Stimulated activated CD4-positive, alpha-beta T cell treated with anti-CD3 and anti-CD28 coated beads, TNF-alpha, amount 100 ng/mL, for 4 hours (primary cell): Measurements from ENCODE around the gene SHROOM1.
A peak's percentile ranks its signal among the peaks of the same experiment; 100 is the strongest.

ENCODE experiments used
- DNase-seq, 3 experiments: peaks; one replicate each; pipeline ENCODE4 v3.0.0-alpha.2; 2020; ENCODE audit warnings: low read depth in 3 of 3

SHROOM1 gene

DNA sequence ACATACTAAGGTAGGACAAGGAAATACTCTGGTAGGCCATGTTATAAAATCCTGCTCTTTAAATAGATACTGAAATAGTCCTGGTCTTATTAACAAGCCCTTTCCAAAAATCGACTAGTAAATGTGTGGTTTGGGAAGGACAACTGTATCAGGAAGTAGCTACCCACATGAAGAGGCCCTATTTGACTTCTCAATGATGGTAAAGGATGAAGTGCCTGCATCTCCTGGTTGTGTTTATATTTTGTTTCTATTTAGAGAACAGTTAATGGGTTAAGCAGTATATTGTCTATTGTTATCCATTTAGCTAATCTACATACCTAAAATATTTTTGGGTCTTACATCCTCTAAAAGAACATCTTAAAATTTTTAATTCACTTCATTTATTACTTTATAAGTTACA lies 23.3 kb upstream of the SHROOM1 start:
- DNase-seq: no peak

DNA sequence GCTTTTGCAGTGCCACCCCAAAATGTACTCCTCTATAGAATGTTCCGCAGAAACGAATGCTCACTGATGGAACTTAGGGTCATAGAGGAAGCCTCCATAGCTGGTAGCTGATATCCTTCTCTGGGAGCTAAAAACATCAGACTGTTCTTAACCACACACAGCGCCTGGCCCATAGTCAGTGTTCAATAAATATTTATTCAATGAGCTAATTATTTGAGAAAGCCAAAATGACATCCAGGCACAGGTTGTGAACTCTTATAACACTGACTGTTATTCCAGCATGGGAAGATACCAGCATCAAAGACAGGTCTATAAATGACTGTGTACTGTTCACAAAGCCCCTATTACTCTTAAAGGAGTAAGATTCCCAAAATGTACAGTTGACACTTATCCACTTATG lies 22.9 kb upstream of the SHROOM1 start:
- no peak for DNase-seq

DNA sequence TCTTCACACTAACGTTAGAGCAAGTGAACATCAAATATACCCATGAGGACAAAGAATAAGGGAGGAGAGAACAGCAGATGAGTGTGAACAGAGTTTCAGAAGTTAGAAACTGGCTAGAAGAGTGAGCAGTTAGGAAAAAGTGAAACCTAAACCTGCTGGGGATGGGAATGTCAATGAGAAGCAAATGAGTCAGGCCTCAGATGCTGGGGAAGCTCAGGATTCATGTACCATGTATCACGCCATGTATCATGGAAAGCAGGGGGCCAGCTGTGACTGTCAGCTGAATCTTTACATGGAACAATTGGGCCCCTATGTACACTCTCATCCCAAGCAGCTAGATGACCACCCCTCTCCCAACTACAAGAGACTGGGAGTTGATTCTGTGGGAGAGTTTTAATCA lies 19.6 kb upstream of the SHROOM1 start:
- no peak for DNase-seq

DNA sequence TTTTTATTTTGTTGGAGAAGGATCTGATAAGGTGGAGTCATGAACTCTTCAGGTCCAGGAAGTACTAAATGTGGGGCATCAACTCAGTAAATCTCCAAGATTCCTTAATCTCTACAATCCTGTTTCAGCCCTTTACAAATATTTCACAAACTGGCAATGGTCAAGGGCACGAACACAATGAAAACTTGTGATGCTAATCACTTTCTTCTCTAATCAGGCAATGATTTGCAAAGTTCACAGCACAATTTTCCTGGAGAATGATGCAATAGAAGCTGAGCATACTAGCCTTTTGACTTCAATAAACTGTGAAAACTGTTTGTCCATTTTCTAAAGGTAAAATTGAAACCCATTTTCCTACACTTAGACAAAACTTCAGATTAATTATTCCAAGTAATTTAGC lies 18.9 kb upstream of the SHROOM1 start:
- no peak for DNase-seq

DNA sequence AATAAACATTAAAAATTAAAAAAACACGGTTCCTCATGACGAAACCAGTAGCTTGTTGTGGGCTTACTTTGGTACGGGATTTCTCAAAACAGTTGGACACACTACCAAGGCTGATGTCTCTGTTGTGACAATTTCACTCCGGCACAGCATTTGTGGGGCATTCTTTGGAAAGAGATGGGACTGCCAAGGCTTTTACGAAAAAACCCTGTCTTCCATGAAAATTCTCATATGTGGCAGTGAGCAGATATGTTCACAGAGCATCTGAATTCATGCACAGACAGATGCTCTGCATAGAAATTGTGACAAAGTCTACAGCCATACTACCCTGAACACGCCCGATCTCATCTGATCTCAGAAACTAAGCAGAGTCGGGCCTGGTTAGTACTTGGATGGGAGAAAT lies 17.8 kb upstream of the SHROOM1 start:
- DNase-seq: no peak

DNA sequence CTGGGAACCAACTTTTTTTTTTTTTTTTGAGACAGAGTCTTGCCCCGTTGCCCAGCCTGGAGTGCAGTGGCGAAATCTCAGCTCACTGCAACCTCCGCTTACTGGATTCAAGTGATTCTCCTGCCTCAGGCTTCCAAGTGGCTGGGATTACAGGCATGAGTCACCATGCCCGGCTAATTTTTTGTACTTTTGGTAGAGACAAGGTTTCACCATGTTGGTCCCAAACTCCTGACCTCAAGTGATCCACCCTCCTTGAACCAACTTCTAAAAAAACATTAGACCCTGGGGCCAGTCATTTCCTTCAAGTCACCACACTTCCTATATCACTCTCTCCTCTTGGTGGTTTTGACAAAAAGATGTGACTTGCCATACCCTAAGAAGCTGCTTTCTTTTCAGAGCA lies 10.9 kb upstream of the SHROOM1 start:
- no peak for DNase-seq

DNA sequence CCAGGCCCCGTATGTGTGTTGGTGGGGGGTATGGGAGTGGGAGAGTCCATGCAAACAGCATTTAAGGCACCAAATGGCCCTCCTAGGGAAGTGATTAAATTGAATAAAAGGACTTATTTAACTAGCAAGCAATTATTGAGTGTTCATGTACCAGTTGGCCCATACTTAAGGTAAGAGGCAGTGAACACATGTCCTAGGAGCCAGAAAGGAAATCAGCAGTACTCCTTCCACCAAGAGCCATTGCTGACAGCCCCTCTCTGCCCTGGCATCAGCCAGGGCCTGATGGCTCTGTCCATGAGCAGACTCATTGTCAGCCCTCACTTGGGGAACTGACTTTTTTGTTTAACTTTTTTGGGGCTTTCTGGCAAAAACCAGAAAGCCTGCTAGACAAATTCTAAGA lies 10.4 kb upstream of the SHROOM1 start:
- no peak for DNase-seq

DNA sequence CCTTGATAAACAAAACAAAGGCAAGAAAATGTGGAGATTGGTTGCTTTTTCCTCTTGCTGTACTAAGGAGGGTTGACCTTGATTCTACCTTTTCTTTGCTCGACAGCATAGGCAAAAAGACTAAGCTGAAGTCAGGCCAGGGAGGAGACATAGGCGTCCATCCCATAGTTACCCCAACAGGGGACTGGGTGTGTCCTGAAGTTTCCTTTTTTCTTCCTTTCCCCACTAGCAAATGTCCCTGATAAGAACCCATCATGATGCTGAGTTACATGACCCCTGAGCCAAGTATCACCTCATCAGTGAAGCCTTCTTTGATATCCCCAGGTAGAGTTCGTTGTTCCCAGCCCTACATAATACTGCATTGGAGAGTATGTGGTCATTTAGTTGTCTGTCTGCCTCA lies 9.9 kb upstream of the SHROOM1 start:
- DNase-seq: no peak

DNA sequence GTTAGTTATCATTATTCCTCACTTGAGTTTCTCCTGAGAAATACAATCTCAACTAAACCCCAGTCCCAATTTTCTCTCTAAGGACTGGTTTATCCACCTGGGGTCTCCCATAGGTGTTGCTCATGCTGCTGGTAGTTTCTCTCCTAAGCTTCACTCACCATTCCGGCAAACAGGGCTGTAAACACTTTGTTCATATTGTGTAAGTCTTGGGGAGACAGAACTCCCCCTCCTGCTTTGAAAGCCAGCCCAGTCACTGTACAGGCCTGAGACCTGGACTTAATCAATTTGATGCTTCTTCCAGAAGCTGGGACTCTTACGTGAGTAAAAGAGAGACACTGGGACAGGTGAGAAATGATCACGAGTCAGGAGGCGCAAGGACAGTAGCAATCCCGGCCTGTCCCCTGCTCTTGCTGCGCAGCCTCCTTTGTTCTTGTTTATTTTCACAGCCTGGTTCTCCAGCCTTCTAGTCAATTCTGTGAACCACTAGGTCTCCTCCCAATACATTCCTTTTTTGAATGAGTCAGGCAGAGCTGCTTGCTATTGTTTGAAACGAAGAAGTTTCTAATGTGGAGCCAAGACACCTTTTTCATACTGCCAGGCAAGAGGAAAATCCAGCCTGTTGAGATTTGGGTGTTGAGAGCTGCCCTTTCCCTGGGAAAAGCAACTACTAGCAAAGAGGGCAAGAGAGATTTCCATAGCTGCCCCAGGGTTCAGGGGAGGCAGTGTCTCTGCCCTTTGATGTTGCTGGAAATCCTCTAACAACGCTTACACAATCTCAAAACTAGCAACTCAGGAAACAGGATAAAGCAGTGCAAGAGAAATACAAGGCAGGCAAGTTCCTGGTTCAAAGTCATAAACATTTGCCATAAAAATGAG lies 9.2 kb upstream of the SHROOM1 start:
- no peak for DNase-seq

DNA sequence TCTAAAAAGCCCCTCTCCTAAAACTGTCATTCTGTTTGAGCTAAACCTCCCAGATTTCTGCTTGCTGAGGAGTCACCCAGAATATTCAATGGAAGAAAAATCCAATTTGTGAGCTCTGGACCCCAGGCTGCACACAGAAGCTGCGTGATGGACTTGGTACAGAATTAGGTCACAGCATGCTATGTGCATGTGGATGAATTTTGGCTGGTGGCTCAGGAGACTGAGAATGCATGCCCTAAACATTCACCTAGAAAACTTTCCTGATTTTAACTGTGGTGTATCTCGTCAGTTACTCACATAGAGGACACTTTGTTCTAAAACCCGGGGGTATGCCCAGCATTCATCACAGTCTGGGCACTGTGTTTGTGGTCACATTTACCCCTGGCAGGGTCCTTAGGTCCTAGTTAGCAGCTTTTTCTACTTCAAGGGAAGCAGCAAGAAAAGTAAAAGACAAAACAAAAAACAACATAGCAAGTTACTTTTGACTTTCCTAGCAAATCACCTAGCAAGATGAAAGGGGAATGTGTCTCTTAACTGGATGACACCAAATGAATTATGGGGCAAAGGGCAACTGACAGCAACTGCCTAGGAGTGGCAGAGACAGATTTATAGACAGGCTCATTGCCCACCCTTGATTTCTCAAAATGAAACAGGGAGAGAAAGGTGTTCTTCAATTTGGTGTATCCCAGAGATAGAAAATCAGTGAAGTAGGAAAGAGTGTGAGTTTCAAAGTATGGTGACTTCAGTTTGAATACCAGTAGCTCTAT lies 8.3 kb upstream of the SHROOM1 start:
- no peak for DNase-seq

DNA sequence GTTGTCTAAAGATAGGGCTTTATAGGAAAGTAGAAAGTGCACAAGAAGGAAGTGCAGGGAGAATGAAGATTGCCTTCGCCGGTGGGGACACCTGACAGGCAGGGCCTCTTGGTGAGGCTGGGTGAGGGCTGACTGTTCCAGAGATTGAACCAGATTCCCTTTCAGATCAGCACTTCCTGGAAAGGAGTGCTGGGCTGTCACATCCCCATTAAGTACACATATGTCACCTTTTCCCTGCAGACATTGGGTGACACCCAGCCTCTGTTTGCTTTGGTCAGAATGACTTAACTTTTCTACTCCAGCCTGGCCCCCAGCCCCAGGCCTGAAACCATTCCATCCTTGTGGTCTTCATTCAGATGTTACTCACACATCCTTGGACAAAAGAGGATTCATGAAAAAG lies 7.4 kb upstream of the SHROOM1 start:
- no peak for DNase-seq

DNA sequence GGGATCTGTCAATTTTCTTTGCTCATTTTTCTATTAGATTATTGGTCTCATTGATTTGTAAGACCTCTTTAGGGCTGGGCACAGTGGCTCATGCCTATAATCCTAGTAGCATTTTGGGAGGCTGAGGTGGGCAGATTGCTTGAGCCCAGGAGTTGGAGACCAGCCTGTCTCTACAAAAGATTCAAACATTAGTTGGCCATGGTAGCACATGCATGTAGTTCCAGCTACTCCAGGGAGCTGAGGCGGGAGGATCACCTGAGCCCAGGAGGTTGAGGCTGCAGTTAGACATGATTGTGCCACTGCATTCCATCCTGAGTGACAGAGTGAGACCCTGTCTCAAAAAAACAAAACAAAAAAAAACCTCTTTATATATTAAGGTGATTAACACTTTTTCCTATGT lies 6.4 kb upstream of the SHROOM1 start:
- DNase-seq: no peak

DNA sequence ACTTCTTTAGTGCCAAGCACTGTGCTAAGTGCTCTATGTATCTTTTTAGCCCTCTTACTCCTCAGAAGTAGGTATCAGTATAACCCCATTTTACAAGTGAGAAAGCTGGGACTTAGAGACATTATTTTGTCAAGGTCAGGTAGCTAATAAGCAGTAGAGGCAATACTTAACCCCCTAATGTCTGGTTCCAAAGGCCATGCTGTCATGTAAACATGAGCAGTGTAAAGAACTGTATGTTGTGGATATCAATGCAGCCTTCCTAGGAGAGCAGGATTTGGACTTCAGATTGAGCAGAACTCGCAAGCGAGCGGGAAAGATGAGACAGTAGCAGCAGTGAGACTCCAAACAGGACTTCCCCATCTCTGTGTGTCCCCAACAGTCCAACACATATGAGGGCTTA lies 3.6 kb upstream of the SHROOM1 start:
- no peak for DNase-seq

DNA sequence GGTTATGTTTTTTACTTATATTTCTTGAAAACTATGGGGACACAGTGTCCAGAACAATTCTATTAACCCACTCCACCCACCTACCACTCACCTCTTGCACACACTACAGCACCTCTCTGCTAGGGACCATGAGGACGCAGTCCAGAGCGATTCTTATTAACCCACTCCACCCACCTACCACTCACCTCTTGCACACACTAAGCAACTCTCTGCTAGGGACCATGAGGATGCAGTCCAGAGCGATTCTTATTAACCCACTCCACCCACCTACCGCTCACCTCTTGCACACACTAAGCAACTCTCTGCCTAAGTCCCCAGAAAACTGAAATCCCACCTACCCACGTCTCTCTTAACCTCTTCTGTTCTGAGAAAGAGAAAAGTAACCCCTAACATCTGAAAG lies 2.2 kb upstream of the SHROOM1 start:
- DNase-seq: no peak

DNA sequence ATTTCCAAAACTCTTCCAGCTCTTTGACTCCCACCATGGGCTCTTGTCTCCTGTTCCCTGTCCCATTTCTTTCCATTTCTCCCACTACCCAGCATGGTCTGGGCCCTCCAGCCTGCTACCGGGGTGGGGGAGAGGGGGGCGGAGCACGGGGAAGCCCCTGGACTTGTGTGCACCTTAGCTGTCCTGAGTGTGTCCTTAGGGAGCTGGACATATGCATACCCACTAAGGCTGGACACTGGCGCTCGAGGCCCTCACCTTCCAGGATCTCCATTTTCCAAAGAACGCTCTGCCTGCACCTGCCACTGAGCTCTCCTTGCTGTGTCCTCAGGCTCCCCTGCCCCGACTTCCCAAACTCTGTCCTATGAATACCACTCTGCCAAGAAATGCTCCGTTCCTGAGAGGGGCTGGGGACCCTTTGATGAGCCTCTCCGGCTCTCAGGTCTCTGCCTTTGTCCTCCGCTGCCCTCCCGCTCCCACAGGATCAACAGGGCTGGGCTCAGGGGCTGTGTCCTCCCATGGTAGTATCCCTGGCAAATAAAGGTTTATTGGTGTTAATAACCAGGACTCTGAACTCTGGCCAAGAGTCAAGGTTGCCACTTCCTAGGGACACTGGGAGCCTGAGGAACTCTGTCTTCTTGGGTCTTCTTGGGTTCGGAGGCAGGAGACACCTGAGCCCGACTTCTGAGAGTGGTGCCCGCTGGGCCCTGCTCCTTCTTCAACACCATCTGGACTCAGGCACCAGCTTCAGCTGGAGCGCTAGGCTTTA lies 831 bp upstream of the SHROOM1 start:
- no peak for DNase-seq

DNA sequence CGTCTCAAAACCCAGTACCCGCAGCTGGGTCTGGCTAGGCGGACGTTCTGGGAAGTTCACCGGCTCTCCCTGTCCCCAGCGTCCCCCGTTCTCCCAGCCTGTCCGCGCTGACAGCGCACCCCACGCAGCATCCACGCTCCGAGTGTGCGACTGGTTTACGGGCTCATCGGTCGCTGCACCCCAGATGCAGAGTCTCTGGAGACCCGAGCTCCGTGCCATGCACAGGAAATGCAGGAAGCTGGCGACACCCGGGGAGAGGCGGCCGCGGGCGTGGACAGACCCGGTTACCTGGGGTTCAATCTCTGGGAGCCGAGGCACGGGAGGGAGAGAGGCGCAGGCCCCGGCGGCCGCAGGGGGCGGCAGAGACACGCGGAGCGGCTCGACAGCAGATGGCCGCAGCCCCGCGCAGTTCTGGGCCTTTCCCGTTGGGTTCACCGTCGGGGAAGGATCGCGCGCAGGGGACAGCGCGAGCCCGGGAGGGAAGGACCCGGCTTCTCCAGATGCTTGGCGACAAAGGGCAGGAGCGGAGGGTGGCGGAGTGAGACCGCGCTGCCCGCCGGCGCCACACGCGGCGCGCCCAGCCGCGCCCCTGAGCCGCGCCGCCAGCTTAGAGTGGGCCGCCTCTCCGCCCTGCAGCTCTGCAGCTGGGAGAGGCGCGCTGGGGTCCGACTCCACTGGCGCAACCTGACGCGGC lies 558 bp downstream of the SHROOM1 start:
- DNase-seq: peak; percentile 49 to 64 (median 51)

DNA sequence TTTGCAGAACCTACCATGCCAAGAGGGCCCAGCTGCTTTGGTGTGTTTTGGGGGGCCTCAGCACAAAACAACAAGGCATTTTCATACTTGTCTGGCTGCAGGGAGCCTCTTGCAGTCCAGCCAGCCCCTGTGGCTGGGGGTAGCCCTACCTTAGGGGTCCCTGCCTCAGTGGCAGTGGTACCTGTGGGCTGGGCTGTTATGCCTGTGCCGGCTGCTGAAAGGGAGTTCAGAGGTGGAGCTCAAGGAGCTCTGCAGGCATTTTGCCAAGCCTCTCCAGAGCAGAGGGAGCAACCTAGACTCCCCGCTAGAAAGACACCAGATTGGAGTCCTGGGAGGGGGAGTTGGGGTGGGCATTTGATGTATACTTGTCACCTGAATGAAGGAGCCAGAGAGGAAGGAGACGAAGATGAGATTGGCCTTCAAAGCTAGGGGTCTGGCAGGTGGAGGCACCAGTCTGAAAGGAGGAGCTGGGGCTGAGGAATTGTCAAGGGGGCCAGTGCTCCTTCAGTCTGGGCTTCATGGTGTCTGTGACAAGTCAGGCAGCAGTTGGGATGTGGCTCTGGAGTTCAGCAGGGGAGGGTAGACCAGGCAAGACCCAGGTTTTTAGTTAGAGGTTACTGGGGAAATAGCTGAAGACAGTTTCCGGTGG lies 1.5 kb downstream of the SHROOM1 start:
- DNase-seq: no peak

DNA sequence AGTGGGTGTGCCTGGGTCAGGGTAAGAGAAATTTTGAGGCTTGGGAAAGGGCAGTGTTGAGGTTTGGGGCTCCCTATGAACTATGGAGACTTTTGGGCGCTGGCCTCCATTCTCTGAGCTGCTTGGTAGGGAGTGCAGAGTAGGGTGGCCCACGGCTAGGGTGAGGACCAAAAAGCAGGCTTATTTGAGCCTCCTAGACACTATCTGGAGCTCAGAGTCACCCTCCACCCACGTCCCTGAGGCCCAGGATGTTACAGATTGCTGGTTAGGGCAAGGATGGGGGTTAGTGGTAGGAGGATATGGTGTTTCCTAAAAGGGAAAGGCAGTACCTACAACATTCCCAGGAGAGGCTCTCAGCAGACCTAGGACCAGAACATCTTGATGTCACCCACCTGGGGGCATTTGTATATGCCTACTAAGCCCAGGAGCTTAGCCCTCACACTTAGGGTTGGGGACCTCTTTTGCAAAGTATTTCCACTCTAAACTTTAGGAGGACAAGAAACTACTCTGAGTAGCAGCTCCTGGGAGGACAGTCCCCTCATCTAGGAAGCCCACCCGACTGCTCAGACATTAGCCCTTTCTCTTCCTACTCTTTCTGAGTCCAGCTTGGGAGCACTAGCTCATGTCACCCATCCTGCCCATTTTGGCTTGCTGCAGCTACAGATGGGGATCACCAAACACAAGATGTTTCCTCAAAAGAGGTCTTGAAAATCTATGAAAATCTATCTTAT lies 2.3 kb downstream of the SHROOM1 start:
- DNase-seq: no peak

DNA sequence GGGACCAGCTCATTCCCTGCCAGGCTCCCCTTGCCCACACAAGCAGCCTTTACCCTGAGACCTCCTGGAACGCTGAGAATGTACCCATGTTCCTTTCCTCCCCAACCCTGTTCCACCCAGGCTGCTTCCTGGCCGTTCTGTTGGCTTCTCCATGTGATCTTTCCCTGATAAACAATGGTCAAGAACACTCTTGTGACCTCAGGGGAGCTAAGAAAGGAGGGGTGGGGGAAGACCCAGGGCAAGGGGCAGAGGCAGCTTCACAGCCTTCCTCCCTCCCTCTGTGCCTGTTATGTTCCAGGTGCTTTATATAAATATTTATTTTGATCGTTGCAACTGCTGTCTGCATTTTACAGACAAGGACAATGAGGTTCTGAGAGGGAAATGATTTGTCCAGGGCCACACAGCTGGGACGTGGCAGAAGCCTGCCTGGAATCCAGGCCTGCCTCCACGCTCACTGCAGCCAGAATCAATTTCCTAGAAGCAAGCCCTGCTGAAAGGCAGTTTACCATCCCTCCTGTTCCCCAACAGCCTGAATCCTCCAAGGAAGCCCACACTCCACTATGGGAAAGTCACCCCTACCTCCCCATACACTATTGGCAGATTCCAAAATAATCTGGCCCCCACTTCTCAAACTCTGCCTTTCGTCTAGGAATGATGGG lies 3.9 kb downstream of the SHROOM1 start:
- DNase-seq: no peak

DNA sequence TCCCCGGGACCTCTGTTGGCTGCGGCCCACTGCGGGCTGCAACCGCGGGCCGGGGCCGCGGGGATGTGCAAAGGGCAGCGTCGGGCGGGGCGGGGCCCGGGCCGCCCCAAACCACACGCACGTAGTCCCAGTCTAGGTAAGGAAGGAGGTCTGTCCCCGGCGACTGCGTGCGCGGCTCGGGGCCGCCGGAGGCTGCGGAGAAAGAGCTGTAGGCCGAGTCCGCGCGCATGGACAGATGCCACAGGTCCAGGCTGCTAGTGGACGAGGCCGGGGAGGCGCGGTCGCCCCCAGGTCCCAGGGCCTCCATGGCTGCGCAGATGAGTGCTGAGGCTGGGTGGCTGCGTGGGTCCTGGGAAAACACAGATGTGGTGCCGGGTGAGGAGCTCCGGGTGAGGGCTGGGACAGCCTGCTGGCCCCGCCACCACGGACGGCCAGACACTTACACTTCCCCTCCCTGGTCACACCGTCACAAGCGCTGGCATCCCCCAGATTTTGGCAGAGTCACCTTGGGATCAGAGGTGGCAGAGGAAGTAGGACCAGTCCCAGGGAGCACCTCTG lies 4.5 kb downstream of the SHROOM1 start:
- DNase-seq: no peak
